ENCODE data around the gene ADAM8. TPM values are rescaled to one million over a fixed set of nuclear protein-coding genes. Genes with fewer than 3 reads are reported as not detected.

ADAM8 gene
- total RNA-seq, 2 donors from 2014 or later, result 0.82 to 1.5 TPM

- Histone ChIP-seq H3K9me3 (no peaks in the 10 kb centered on the region), H3K4me1 (peaks cover 0 to 15% of the 10 kb centered on the region in 2 donors), H3K36me3 (peaks cover 76% of the 10 kb centered on the region), H3K4me3 (no peak overlapping the region), H3K27me3 (no peaks in the 10 kb centered on the region), H3K27ac (no peak overlapping the region)
- no peak for DNase-seq (ENCODE audit: low spot score)
- TF ChIP-seq CTCF (IDR thresholded peaks at IDR 0.05), result no peak
Measured at GRCh38 chr10:133281628-133282372, 5.1 kb upstream of the ADAM8 start.

GRCh38 chr10:133281084-133281483 is 4.4 kb upstream of the ADAM8 start:
- no peak for DNase-seq (ENCODE audit: low spot score)
- TF ChIP-seq CTCF (IDR thresholded peaks at IDR 0.05), result no peak
- H3K27ac ChIP-seq, result no peak overlapping the region

GRCh38 chr10:133280391-133281059 is 3.9 kb upstream of the ADAM8 start:
- Histone ChIP-seq H3K4me3 (no peak overlapping the region), H3K27me3 (peaks cover 5% of the 10 kb centered on the region in 2 donors), H3K27ac (no peak overlapping the region), H3K9me3 (no peaks in the 10 kb centered on the region), H3K4me1 (peaks cover 0 to 22% of the 10 kb centered on the region in 2 donors), H3K36me3 (peaks cover 65% of the 10 kb centered on the region)
- TF ChIP-seq CTCF (IDR thresholded peaks at IDR 0.05), result no peak
- no peak for DNase-seq (ENCODE audit: low spot score)

More at GRCh38 chr10:133281084-133281483, 4.4 kb upstream of the ADAM8 start:
- Histone ChIP-seq H3K4me3 (no peak overlapping the region), H3K4me1 (peaks cover 0 to 22% of the 10 kb centered on the region in 2 donors), H3K36me3 (peaks cover 69% of the 10 kb centered on the region), H3K9me3 (no peaks in the 10 kb centered on the region), H3K27me3 (peaks cover 4 to 5% of the 10 kb centered on the region in 2 donors)

GRCh38 chr10:133279326-133280226 is 2.9 kb upstream of the ADAM8 start:
- Histone ChIP-seq H3K4me3 (no peak overlapping the region), H3K27me3 (peaks cover 5% of the 10 kb centered on the region in 2 donors), H3K36me3 (peaks cover 55% of the 10 kb centered on the region), H3K4me1 (peaks cover 0 to 22% of the 10 kb centered on the region in 2 donors), H3K27ac (no peak overlapping the region), H3K9me3 (no peaks in the 10 kb centered on the region)
- DNase-seq (ENCODE audit: low spot score), result no peak
- no peak for TF ChIP-seq CTCF (IDR thresholded peaks at IDR 0.05)

- Histone ChIP-seq H3K9me3 (no peaks in the 10 kb centered on the region), H3K27me3 (peaks cover 5% of the 10 kb centered on the region in 2 donors), H3K27ac (no peak overlapping the region), H3K36me3 (peaks cover 46% of the 10 kb centered on the region), H3K4me1 (peaks cover 0 to 22% of the 10 kb centered on the region in 2 donors), H3K4me3 (no peak overlapping the region)
- TF ChIP-seq CTCF (IDR thresholded peaks at IDR 0.05), result no peak
- no peak for DNase-seq (ENCODE audit: low spot score)
Measured at GRCh38 chr10:133278577-133279265, 2.1 kb upstream of the ADAM8 start.
